Testis (tissue), 5 donors: ENCODE results near the gene TRIP6. TPM values are rescaled to one million over a fixed set of nuclear protein-coding genes. Genes with fewer than 3 reads are reported as not detected.

Source experiments
- DNase-seq: peaks from one replicate; pipeline ENCODE4 v3.0.0-alpha.2; 2019
- H3K27ac ChIP-seq, 2 donors: fragments of 200-600 bp; sonication (generic); one replicate each; pipeline ENCODE4 v1.5.1; 2019
- H3K27me3 ChIP-seq: fragments of 200-600 bp; sonication (generic); one replicate; pipeline ENCODE4 v1.5.1; 2019
- H3K36me3 ChIP-seq: fragments of 200-600 bp; sonication (generic); one replicate; pipeline ENCODE4 v1.5.1; 2017; ENCODE audit warnings: low read depth; ENCODE audit errors: missing control alignments
- H3K4me1 ChIP-seq: fragments of 200-600 bp; sonication (generic); one replicate; pipeline ENCODE4 v1.5.1; 2019
- H3K4me3 ChIP-seq, 2 donors: fragments of 200-600 bp; sonication (generic); one replicate each; pipeline ENCODE4 v1.5.1; 2017 to 2019
- H3K9me3 ChIP-seq: fragments of 200-600 bp; sonication (generic); one replicate; pipeline ENCODE4 v1.5.1; 2017
- CTCF ChIP-seq, 3 experiments: fragments of 450-650 bp in 2 of 3; fragments of 200-600 bp in 1 of 3; sonication (generic) in 1 of 3; IDR thresholded peaks; one replicate each; pipeline ENCODE4 v1.5.1; 2016 to 2019; ENCODE audit warnings: antibody characterized with exemption in 3 of 3, mild to moderate bottlenecking in 2 of 3, moderate library complexity in 1 of 3
- POLR2A ChIP-seq: fragments of 450-650 bp; IDR thresholded peaks from one replicate; pipeline ENCODE4 v1.6.1; 2017; ENCODE audit warnings: antibody characterized with exemption, mild to moderate bottlenecking, moderate library complexity
- WGBS, 2 donors: methylation state at CpG; one replicate each; pipeline ENCODE4 v1.1.5; 2018; 5-methylcytosine and 5-hydroxymethylcytosine counted together
- intact Hi-C: fragments of 100-400 bp; cut with DNase I; formaldehyde crosslinking; loops from one replicate; pipeline ENCODE4 v1.15.1; 2023; ENCODE audit warnings: low total_unique reads
- long read RNA-seq, 2 donors: transcript quantifications; one replicate each; lab custom pipeline, GENCODE V29; 2026
- polyA plus RNA-seq: library from polyadenylated mRNA; stranded (reverse); fragments of 350-450 nt; fragmentation: Illumina TruSeq; extraction: RNeasy Lipid Tissue Mini Kit (QIAGEN cat#74804); gene quantifications from one replicate; pipeline ENCODE4 v1.2.3, GENCODE V29; 2014; ENCODE audit warnings: low read depth, low replicate concordance; ENCODE audit not compliant: insufficient read depth
- total RNA-seq, 2 donors: library from RNA; depleted of rRNA; stranded (reverse); fragments of >200 nt; gene quantifications; one replicate each; pipeline ENCODE4 v1.2.3, GENCODE V29; 2016

TRIP6 gene, protein sequence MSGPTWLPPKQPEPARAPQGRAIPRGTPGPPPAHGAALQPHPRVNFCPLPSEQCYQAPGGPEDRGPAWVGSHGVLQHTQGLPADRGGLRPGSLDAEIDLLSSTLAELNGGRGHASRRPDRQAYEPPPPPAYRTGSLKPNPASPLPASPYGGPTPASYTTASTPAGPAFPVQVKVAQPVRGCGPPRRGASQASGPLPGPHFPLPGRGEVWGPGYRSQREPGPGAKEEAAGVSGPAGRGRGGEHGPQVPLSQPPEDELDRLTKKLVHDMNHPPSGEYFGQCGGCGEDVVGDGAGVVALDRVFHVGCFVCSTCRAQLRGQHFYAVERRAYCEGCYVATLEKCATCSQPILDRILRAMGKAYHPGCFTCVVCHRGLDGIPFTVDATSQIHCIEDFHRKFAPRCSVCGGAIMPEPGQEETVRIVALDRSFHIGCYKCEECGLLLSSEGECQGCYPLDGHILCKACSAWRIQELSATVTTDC
- total RNA-seq (10 to 100 TPM; 46.8 to 99.6 TPM), polyA plus RNA-seq (49.8 TPM)
- long read RNA-seq, donor 1, transcript TRIP6-201 (9 exons, 1,942 nt) = major isoform, 25 of 39 reads
- long read RNA-seq, donor 1, partial matches to known transcripts = 13 of 39 reads
- long read RNA-seq, donor 1, other reads (novel, unspliced or antisense) = 0 of 39 reads
- long read RNA-seq, donor 2, transcript TRIP6-201 (9 exons, 1,942 nt) = major isoform, 12 of 12 reads
- long read RNA-seq, donor 2, partial matches to known transcripts = 0 of 12 reads
- long read RNA-seq, donor 2, other reads (novel, unspliced or antisense) = 0 of 12 reads

- peaks cover 25% of the 10 kb centered on the region for H3K4me1 ChIP-seq
- no peaks in the 10 kb centered on the region for H3K27me3 ChIP-seq
- H3K9me3 ChIP-seq = no peaks in the 10 kb centered on the region
- DNase-seq = peak; percentile 93
- H3K36me3 ChIP-seq = no peaks in the 10 kb centered on the region
- peak within 1 kb of the TSS; percentile 78 to 92 for H3K4me3 ChIP-seq
- H3K27ac ChIP-seq = peak within 1 kb of the TSS; percentile 94 to 98
- WGBS, 2 donors = 15 to 36% methylated on average over 13 to 42 of the region's 42 CpGs
- intact Hi-C loops = no loop called here
- TF ChIP-seq POLR2A (no peak), CTCF (IDR thresholded peaks at IDR 0.05) (no peak)
These were observed at the start of gene TRIP6 for GRCh38 chr7:100867040-100867775. TRIP6 (plus strand) TSS chr7:100867387; CDS start chr7:100867498, 111 bp downstream.

DNA sequence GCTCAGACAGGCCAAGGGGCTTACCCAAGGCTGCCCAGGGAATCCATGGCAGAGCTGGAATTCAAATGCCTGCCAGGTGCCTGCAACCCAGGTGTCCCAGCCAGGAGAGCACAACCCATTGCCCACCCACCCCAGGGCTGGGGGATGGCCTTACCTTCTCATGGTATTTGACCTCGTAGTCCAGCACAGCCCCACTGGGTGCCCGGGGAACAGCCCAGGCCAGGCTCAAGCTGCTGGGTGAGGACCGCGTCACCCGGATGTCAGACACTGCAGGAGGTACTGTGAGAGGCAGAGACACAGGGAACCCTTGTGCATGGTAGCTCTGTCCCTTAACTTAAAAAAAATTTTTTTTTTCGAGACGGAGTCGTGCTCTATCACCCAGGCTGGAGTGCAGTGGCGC, 48.8 kb upstream of the TRIP6 start:
- no peak overlapping the region for H3K4me3 ChIP-seq
- no peaks in the 10 kb centered on the region for H3K36me3 ChIP-seq
- intact Hi-C loops = no loop called here
- 90 to 95% methylated on average over 9 of the region's 9 CpGs for WGBS, 2 donors
- H3K4me1 ChIP-seq = no peaks in the 10 kb centered on the region
- TF ChIP-seq CTCF (IDR thresholded peaks at IDR 0.05) (no peak), POLR2A (no peak)
- no peak overlapping the region for H3K27ac ChIP-seq
- H3K27me3 ChIP-seq = no peaks in the 10 kb centered on the region
- DNase-seq = no peak
- H3K9me3 ChIP-seq = no peaks in the 10 kb centered on the region

GRCh38 chr7:100818825-100819224, 48.4 kb upstream of the TRIP6 start:
- H3K4me1 ChIP-seq = no peaks in the 10 kb centered on the region
- no peak overlapping the region for H3K27ac ChIP-seq
- 80 to 82% methylated on average over 6 of the region's 6 CpGs for WGBS, 2 donors
- intact Hi-C loops = no loop called here
- H3K27me3 ChIP-seq = no peaks in the 10 kb centered on the region
- no peaks in the 10 kb centered on the region for H3K36me3 ChIP-seq
- no peak for DNase-seq
- H3K9me3 ChIP-seq = no peaks in the 10 kb centered on the region
- TF ChIP-seq CTCF (IDR thresholded peaks at IDR 0.05) = no peak
- no peak for TF ChIP-seq POLR2A
- no peak overlapping the region for H3K4me3 ChIP-seq

- WGBS, 2 donors = 92% methylated on average over 8 to 23 of the region's 23 CpGs
These were observed 47.6 kb upstream of the TRIP6 start for GRCh38 chr7:100819586-100819985.

More at GRCh38 chr7:100819586-100819985, 47.6 kb upstream of the TRIP6 start:
- H3K4me1 ChIP-seq = peaks cover 1% of the 10 kb centered on the region
- no peaks in the 10 kb centered on the region for H3K27me3 ChIP-seq
- H3K36me3 ChIP-seq = no peaks in the 10 kb centered on the region
- H3K9me3 ChIP-seq = no peaks in the 10 kb centered on the region
- H3K4me3 ChIP-seq = no peak overlapping the region
- intact Hi-C loops = no loop called here
- DNase-seq = no peak
- TF ChIP-seq CTCF (IDR thresholded peaks at IDR 0.05) (no peak), POLR2A (no peak)
- no peak overlapping the region for H3K27ac ChIP-seq
